Endothelial cell of umbilical vein (primary cell): ENCODE data around the gene SLC44A2.

ENCODE experiments used
- EZH2 ChIP-seq: IDR thresholded peaks from 2 replicates; pipeline ENCODE4 v1.6.1; 2012; ENCODE audit warnings: borderline replicate concordance, low read depth, mild to moderate bottlenecking, moderate library complexity, low read length, inconsistent platforms; ENCODE audit not compliant: severe bottlenecking
- FOS ChIP-seq: IDR thresholded peaks from 2 replicates; pipeline ENCODE4 v1.6.1; 2011; ENCODE audit warnings: mild to moderate bottlenecking, low read length, moderate library complexity, borderline replicate concordance; ENCODE audit not compliant: insufficient read depth
- JUN ChIP-seq: IDR thresholded peaks from 2 replicates; pipeline ENCODE4 v1.6.1; 2011; ENCODE audit warnings: borderline replicate concordance, low read depth; ENCODE audit not compliant: insufficient read length, insufficient read depth
- MYC ChIP-seq: IDR thresholded peaks from one replicate; pipeline ENCODE4 v1.6.1; 2011; ENCODE audit warnings: mild to moderate bottlenecking, low read depth, low read length
- POLR2A ChIP-seq: IDR thresholded peaks from 2 replicates; pipeline ENCODE4 v1.6.1; 2012; ENCODE audit warnings: low read depth, mild to moderate bottlenecking, control low read depth, low read length
- TF ChIP-seq, protein P1 (sequence below), 2 donors: IDR thresholded peaks; 1 replicate in 1 of 2; 2 replicates in 1 of 2; pipeline ENCODE4 v1.5.1; 2011; ENCODE audit warnings: low read length in 2 of 2, mild to moderate bottlenecking in 2 of 2, moderate library complexity in 2 of 2, control low read depth in 1 of 2, inconsistent platforms in 1 of 2, low read depth in 1 of 2; ENCODE audit not compliant: insufficient read depth in 1 of 2; ENCODE audit errors: extremely low read depth in 1 of 2

DNA sequence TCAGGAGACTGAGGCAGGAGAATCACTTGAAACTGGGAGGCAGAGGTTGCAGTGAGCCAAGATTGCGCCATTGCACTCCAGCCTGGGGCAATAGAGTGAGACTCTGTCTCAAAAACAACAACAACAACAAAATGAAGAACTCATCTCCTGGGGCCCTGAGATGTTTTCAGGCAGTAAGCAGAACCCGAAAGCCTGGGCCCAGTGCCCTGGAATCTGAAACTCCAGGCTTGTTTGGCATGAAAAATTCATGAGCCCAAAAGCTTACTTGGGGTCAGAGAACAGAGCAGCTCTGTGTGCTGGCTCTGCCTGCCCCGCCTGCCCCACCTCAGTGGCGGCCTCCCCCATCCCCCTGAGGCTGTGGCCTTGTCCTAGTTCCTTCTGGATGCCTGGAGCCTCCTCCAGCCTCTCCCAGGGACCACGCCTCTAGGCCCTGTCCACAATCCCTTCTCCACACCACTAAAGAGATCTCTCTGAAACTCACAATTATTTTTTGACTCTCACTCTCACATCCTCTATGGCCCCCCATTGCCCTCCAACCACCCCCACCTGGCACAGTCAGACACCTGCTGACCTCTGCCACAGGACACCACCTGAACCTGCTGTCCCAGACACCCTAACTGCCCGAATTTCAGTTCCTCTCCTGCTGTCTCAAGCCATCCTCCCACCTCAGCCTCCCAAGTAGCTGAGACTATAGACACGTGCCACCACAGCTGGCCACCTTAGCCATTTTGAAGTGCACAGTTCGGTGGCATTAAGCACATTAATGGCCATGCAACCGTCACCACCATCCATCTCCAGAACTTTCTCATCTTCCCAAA is 31.3 kb upstream of the SLC44A2 start:
- TF ChIP-seq POLR2A (no peak), EZH2 (no peak), MYC (no peak), FOS (no peak), JUN (no peak)
- TF ChIP-seq, protein P1, sequence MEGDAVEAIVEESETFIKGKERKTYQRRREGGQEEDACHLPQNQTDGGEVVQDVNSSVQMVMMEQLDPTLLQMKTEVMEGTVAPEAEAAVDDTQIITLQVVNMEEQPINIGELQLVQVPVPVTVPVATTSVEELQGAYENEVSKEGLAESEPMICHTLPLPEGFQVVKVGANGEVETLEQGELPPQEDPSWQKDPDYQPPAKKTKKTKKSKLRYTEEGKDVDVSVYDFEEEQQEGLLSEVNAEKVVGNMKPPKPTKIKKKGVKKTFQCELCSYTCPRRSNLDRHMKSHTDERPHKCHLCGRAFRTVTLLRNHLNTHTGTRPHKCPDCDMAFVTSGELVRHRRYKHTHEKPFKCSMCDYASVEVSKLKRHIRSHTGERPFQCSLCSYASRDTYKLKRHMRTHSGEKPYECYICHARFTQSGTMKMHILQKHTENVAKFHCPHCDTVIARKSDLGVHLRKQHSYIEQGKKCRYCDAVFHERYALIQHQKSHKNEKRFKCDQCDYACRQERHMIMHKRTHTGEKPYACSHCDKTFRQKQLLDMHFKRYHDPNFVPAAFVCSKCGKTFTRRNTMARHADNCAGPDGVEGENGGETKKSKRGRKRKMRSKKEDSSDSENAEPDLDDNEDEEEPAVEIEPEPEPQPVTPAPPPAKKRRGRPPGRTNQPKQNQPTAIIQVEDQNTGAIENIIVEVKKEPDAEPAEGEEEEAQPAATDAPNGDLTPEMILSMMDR (IDR thresholded peaks at IDR 0.05; ENCODE audit: extremely low read depth in 1 of 2, insufficient read depth in 1 of 2, low read depth in 1 of 2, low read length in 2 of 2): no peak
